A673 (cell line): ENCODE results near the gene TTC7B. TPM values are rescaled to one million over a fixed set of nuclear protein-coding genes. Genes with fewer than 3 reads are reported as not detected.

Experiments used
- BruUV-seq: library from RNA; stranded (reverse); fragments of 400-500 nt; replicated peaks from 2 replicates; lab custom pipeline; 2021; lab: Mats Ljungman, UMichigan
- CTCF ChIA-PET: fragments of 300-600 bp; sonication (Branson Sonifier 250); formaldehyde crosslinking; loops from one replicate; lab custom pipeline; 2022; ENCODE audit warnings: antibody characterized with exemption; lab: Charles Lee
- POLR2A ChIA-PET: fragments of 300-600 bp; sonication (Branson Sonifier 250); formaldehyde crosslinking; loops from one replicate; lab custom pipeline; 2022; ENCODE audit warnings: antibody characterized with exemption; ENCODE audit not compliant: low non-redundant PET; lab: Charles Lee
- DNase-seq: peaks from one replicate; pipeline ENCODE4 v3.0.0-alpha.2; 2015; ENCODE audit warnings: low spot score
- H3K27ac ChIP-seq: fragments of 200-600 bp; sonication (generic); 2 replicates; pipeline ENCODE4 v1.5.1; 2016; ENCODE audit warnings: mixed run types, low read depth, mild to moderate bottlenecking, mixed read lengths, antibody characterized with exemption, low read length; ENCODE audit not compliant: poor library complexity, severe bottlenecking
- H3K27me3 ChIP-seq: fragments of 200-600 bp; sonication (generic); replicated peaks from 2 replicates; pipeline ENCODE4 v1.6.1; 2017; ENCODE audit warnings: mixed run types, low read depth, mild to moderate bottlenecking, mixed read lengths, antibody characterized with exemption, low read length; ENCODE audit not compliant: insufficient read depth, poor library complexity
- H3K36me3 ChIP-seq: fragments of 200-600 bp; sonication (generic); 2 replicates; pipeline ENCODE4 v1.6.1; 2016; ENCODE audit warnings: mixed run types, mild to moderate bottlenecking, mixed read lengths, antibody characterized with exemption, low read length; ENCODE audit not compliant: insufficient read depth, poor library complexity, severe bottlenecking
- H3K4me1 ChIP-seq: fragments of 200-600 bp; sonication (generic); 2 replicates; pipeline ENCODE4 v1.6.1; 2017; ENCODE audit warnings: mixed run types, mild to moderate bottlenecking, mixed read lengths, antibody characterized with exemption, low read length; ENCODE audit not compliant: insufficient read depth, poor library complexity, severe bottlenecking
- H3K4me3 ChIP-seq: fragments of 200-600 bp; sonication (generic); 2 replicates; pipeline ENCODE4 v1.5.1; 2016; ENCODE audit warnings: low read depth, mixed run types, mild to moderate bottlenecking, mixed read lengths, low read length; ENCODE audit not compliant: poor library complexity, severe bottlenecking
- H3K9me3 ChIP-seq: fragments of 200-600 bp; sonication (generic); 2 replicates; pipeline ENCODE4 v1.6.1; 2016; ENCODE audit warnings: mixed run types, low read depth, mild to moderate bottlenecking, mixed read lengths, antibody characterized with exemption, low read length; ENCODE audit not compliant: poor library complexity, severe bottlenecking
- EZH2 ChIP-seq: fragments of 200-600 bp; sonication (generic); IDR thresholded peaks from 2 replicates; pipeline ENCODE4 v1.6.1; 2017; ENCODE audit warnings: borderline replicate concordance, low read depth, mild to moderate bottlenecking, mixed read lengths, antibody characterized with exemption, low read length; ENCODE audit not compliant: poor library complexity, severe bottlenecking
- intact Hi-C: fragments of 100-400 bp; cut with micrococcal nuclease; formaldehyde crosslinking; loops from one replicate; pipeline ENCODE4 v1.10.0; 2022; ENCODE audit not compliant: unreplicated experiment
- total RNA-seq: library from RNA; stranded (reverse); gene quantifications from 2 replicates; pipeline ENCODE4 v1.2.3, GENCODE V29; 2021
- TF ChIP-seq, protein P1 (sequence below): fragments of 300-800, 200-600 bp; sonication (generic); conservative IDR thresholded peaks from 2 replicates; pipeline ENCODE4 v1.5.1; 2017; ENCODE audit warnings: low read depth, mild to moderate bottlenecking, antibody characterized with exemption, low read length, moderate library complexity, mixed read lengths

Gene TTC7B
- total RNA-seq, 1 experiment from 2014 or later = 39.2 TPM

DNA sequence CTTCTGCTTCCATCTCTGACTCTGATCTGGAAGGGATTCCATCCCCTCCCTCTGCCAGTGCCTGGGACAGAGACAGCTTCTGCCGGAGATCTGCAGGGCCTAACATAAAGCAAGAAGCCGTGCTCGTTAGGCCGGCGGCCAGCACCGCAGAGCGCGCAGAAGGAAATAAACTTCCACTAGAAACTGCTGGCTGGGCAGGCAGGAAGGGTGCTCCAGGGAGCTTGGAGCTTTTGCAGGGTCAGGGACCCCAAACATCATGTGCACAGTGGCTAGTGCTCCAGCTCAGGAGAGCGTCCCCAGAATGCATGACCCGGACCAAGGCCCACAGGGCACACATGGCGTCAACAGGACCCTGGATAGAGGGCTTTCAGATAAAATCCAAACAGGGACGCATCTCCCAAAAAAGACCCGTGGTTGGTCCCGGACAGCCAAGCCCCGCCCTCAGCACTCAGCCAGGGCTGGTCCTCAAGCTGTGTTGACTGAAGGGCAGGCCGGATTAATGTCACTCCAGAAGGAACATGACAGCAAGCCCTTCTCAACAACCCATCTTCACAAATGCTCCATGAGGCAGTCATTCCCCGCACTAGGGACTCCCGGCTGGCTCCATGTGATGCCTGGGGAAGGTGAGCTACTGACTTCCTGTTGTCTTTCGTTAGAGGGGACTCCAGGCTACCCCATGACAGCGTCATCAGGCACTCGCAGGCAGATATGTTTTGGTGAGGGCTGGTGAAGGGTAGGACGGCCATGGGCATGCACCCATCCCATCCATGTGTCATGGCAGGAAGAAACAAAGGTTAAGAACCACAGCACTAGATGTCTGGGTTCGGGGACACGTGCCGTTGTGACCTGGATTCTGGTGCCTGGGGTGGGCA lies 297.9 kb downstream of the TTC7B start:
- no peak overlapping the region for H3K27ac ChIP-seq
- H3K4me3 ChIP-seq = no peak overlapping the region
- ChIA-PET POLR2A (no interaction called here), CTCF (no interaction called here)
- H3K4me1 ChIP-seq = peaks cover 10% of the 10 kb centered on the region
- H3K27me3 ChIP-seq = no peaks in the 10 kb centered on the region
- intact Hi-C loops = loop anchor here (5.0 kb wide), 1 partner anchor 121 kb away; the partner anchor contains the start of gene CALM1
- no peak for DNase-seq
- no peaks in the 10 kb centered on the region for H3K9me3 ChIP-seq
- no peak for TF ChIP-seq EZH2
- TF ChIP-seq, protein P1, sequence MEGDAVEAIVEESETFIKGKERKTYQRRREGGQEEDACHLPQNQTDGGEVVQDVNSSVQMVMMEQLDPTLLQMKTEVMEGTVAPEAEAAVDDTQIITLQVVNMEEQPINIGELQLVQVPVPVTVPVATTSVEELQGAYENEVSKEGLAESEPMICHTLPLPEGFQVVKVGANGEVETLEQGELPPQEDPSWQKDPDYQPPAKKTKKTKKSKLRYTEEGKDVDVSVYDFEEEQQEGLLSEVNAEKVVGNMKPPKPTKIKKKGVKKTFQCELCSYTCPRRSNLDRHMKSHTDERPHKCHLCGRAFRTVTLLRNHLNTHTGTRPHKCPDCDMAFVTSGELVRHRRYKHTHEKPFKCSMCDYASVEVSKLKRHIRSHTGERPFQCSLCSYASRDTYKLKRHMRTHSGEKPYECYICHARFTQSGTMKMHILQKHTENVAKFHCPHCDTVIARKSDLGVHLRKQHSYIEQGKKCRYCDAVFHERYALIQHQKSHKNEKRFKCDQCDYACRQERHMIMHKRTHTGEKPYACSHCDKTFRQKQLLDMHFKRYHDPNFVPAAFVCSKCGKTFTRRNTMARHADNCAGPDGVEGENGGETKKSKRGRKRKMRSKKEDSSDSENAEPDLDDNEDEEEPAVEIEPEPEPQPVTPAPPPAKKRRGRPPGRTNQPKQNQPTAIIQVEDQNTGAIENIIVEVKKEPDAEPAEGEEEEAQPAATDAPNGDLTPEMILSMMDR = no peak
- H3K36me3 ChIP-seq = no peaks in the 10 kb centered on the region
- no TSS peak for BruUV-seq

- no peak for DNase-seq
- Histone ChIP-seq H3K27me3 (no peaks in the 10 kb centered on the region), H3K4me3 (no peak overlapping the region), H3K36me3 (no peaks in the 10 kb centered on the region), H3K9me3 (no peaks in the 10 kb centered on the region), H3K4me1 (peaks cover 10% of the 10 kb centered on the region), H3K27ac (no peak overlapping the region)
- no TSS peak for BruUV-seq
- POLR2A ChIA-PET = no interaction called here
- TF ChIP-seq, protein P1 = no peak
- no peak for TF ChIP-seq EZH2
- intact Hi-C loops = loop anchor here (5.0 kb wide), 1 partner anchor 120 kb away; the partner anchor contains the start of gene CALM1
- CTCF ChIA-PET = no interaction called here
These were observed 299.0 kb downstream of the TTC7B start for GRCh38 chr14:90517076-90517841.

DNA sequence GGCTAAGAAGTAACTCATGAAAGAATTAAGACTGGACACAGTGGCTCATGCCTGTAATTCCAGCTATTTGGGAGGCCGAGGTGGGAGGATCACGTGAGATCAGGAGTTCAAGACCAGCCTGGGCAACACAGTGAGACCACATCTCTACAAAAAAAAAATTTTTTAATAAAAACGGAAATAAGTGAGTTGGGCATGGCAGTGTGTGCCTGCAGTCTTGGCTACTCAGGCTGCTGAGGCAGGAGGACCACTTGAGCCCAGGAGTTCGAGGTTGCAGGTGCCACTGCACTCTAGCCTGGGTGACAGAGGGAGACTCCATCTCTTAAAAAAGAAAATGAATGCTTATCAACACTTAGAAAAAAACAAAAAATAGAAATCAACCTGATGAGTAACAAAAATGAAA lies 301.7 kb downstream of the TTC7B start:
- no peaks in the 10 kb centered on the region for H3K27me3 ChIP-seq
- no TSS peak for BruUV-seq
- no peaks in the 10 kb centered on the region for H3K4me1 ChIP-seq
- intact Hi-C loops = no loop called here
- TF ChIP-seq EZH2 = no peak
- TF ChIP-seq, protein P1 = no peak
- H3K27ac ChIP-seq = no peak overlapping the region
- no peak for DNase-seq
- H3K4me3 ChIP-seq = no peak overlapping the region
- H3K9me3 ChIP-seq = no peaks in the 10 kb centered on the region
- POLR2A ChIA-PET = no interaction called here
- no peaks in the 10 kb centered on the region for H3K36me3 ChIP-seq
- CTCF ChIA-PET = no interaction called here
